ENCODE measurements around the gene HIGD1C.
"Not testable (repeated sequence)": the region's sequence is repeated elsewhere in the genome, so short reads cannot be mapped to it uniquely, and the experiment has no call there.

- TF ChIP-seq EZH2 (IDR thresholded peaks at IDR 0.05; ENCODE audit: insufficient read depth, poor library complexity, severe bottlenecking); EZH2phosphoT487 (IDR thresholded peaks at IDR 0.05; ENCODE audit: insufficient read depth, low read depth): not testable (repeated sequence)
These were observed 62.1 kb downstream of the HIGD1C start for GRCh38 chr12:51014467-51014866.

All from GM23248 (cell line).